ENCODE data around the gene MORN1.
A peak's percentile ranks its signal among the peaks of the same experiment; 100 is the strongest.
"Not testable (repeated sequence)": the region's sequence is repeated elsewhere in the genome, so short reads cannot be mapped to it uniquely, and the experiment has no call there.

The MORN1 gene

DNA sequence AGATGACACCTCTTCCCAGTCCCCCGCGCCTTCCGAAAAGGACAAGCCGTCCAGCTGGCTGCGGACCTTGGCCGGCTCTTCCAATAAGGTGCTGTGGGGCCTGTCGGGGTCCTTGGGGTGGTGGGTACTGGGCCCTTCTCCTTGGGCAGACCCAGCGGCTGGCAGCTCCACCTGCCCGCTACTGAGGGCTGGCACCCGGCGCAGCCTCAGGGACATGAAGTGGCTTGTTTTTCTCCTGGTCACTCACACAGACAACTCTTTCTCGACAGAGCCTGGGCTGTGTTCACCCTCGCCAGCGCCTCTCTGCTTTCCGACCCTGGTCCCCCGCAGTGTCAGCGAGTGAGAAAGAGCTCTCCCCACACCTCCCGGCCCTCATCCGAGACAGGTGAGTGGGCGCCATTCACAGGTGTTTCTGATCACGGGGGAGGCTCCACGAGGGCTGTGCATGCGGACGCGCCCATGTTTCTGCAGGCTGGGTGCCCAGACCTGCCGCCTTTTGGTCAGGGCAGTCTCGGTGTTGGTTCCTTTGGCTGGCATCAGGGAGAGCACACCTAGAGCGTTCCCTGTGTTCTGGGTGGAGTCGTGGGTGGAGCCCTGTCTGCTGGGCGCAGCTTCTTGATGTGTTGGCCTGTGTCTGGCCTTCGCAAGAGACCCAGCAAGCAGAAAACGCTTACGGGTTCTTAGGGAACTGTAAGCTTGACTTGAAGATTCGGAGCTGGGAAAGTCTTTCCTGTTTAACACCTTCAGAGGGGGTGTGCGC lies 88.2 kb downstream of the MORN1 start:
- DNase-seq: no peak

DNA sequence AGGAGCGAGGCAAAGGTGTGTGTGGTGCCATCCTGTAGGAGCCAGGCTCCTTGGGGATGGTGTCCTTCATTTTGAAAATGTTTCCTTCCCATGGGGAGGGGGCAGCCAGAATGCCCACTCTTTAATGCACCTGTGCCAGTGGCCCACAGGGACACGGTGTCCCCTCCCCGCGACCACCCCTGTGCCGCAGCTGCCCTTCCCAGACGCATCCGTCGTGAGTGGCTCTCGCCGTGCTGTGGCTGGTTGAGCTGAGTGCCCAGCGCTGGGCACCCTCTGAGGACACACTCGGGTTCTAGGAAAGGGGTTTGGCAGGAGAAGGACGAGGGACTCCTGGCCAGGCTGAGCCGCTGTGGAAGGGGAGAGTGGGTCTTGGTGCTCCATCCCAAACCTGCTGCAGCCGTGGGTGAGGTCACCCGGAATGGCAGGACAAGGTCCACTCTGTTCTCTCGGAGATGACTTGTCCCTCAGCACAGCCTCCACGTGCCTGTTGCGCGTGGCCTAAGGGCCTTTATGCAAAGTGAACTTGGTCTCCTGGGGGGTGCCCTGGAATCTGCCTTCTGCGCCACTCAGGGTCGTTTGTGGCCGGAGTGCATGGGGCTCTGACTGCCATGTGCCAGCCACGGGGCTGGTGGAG lies 88.9 kb downstream of the MORN1 start:
- DNase-seq: no peak

DNA sequence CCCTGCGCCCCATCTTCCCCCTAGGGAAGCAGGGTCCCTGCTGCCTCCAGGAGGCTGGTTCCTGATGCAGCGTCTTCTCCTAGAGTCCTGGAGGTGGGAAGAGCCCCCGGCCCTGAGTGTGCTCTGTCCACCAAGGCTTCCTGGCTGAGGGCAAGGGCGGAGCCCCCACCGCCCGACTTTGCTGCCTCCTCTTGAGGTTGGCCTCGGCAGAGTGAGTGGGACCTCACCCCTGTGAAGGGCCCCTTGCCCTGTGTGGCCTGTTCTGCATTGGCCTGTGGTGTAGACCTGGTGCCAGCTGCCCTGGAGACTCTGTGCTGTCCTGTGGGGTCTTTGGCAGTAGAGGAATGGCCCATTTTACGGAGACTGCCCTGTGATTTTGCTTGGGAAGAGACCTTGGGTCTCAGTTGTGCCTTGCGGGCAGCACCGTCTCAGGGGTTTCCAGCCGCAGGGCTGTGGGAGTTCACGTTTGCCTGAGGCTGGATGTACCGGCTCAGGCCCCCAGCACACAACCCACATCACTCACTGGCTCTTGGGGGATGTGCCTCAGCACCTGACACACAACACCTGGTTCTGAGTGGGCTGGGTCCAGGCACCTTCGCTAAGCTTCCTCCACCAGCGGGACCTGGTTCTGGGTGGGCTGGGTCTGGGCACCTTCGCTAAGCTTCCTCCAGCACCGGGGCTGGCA lies 89.6 kb downstream of the MORN1 start:
- DNase-seq: peak; percentile 33

DNA sequence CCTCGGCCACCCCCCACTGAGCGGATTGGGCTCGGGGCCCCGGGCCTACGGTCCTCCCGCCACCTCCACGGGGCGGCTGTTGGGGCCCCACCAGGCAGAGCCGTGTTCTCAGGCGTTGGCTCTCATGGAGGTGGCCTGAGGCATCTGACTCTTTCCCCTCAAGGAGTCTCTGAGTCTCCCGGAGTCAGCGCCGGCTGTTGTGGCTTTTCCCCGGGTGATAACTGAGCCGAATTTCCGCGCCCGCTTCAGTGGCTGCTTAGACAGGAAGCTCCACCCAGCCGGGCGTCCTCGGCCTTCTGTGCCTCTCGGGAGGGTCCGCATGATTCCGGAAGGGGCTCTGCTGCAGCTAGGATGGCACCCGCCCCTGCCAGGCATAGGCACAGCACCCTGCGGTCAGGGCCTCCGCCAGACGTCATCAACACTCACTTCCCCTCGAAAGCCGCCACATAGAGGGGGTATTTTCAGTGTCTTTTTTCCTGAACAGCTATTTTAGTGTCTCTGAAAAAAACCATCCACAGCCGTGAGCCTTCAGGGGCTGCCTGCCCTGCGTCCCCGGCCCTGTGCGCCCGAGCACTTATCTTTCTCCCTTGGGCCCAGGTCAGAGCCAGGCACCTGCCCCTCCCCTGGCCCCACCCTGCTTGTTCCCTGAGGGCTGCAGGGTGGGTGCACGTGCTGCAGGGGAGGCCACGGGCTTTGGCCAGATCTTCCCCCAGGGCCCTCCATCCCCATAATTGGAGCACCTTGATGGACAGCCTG lies 90.3 kb downstream of the MORN1 start:
- DNase-seq: peak; percentile 81

DNA sequence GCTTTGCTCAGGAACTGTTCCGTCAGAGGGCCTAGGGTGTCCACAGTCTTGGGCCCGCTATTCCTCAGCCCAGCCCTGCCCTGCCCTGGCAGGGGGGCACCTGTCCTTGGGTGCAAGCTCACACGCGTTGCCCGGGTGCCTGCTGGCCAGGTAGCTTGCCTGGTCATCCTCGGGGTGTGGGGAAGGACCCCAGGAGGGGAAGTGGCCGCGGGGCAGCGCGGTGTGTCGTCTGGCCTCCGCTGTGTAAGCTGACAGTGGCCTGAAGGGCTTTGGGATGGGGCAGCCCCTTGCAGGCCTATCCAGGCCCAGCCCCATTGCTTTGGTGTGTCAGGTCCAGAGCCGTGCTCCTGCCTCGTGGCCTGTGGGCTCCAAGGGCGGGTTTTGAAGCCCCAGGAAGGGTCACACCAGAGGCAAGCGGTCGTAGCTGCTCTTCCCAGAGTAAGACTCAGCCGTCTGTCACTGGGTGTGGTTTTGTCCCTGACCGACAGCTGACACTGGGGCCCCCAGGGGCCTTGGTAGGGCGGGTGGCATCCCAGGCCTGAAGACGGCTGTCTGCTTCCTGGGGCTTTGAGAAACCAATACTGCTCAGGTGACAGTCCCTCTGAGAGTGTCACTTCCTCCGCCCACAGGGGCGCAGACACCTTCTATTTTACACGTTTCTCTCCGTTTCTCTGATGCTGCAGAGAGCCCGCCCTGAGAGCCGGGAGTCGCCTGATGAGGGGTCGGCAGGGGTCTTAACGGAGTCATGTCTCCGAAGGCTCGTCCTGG lies 91.2 kb downstream of the MORN1 start:
- DNase-seq: peak; percentile 62

DNA sequence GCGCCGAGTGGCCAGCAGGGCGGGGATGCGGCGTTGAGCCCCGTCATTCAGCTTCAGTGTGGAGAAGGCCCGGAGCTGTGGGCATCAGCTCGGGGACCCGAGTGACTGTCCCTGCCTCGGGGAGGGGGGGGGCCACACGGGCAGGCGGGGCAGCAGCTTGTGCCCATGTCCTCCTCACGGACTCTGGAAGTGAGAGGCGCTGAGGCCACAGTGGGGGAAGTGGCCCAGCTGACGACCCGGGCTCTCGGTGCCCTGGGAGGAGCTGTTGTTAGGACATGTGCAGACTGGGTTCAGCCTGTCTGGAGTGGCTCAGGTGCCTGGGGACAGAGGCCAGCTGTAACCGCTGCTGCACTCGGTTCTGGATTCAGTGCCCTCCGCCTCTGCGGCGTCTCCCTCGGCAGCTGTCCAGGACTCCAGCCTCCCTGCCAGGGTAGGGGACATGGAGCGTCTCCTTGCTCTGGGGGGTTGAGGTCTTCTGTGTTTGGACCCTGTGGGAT lies 92.2 kb downstream of the MORN1 start:
- DNase-seq: peak; percentile 58

DNA sequence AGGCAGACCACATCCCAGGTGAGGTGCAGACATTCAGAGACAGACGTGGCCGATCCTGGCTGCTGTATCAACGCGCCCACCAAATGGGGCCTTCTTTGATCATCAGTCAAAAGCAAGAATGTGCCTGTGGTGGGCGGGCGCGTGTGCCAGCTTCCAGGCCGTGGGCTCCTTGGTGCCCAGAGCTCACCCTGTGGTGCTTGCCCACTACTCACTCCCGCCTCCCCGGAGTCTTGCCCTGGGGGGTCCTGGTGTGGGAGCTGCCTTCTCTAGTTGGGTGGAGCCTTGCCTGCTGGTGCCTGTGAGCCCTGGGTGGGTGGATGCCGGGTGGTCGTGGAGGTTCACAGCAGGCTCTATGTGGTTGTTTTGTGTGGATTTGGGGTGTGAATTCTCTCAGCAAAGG lies 92.7 kb downstream of the MORN1 start:
- no peak for DNase-seq

DNA sequence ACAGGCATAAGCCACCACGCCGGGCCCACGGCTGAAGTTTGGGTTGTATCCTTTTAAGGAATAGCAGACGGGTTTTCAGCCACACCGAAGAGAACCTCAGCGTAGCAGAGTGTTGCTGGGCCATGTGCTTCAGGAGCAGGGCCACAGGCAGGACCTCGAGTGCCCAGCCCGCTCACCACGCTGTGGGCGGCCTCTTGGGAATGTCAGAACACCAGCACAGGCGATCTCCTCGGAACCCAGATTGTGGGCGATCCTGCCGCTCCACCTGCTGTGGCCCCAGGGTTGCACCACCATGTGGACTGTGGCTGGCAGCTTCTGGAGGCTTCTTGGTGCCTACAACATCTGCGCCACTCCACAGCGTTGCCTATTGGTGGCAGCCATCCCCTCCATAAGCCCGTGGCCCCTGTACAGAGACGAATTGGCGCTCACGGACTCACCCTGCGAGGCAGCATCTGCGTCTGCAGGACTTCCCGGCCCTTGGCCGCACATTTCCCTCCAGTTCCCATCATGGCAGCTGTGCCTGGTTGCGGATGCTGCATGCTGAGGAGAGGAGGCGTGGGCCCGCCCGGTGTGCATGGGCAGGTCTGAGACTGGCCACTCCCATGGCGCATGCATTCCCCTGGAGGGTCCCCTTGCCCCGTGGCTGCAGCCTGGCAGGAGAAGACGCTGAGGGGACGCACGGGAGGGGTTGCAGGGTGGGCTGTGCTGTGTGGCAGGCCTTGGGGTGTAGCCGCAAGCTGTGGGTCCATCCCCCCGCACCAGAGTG lies 93.9 kb downstream of the MORN1 start:
- DNase-seq: no peak

DNA sequence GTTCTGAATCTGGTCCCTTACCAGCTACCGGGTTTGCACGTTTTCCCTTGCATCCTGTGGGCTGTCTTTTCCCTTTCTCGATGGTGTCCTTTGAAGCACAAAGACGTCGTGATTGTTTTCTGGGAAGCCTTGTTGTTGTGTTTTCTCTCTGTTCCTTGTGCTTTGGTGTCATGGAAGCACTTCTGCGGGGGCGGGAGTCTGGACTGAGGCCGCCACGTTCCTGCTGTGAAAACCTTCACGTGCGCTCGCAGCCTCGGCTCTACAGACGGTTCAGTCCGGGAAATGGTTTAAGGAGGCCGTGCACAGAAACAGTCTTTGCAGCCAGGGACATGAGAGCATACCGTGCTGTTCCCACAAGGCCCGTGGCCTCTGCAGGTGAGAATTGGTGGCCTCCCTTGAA lies 94.7 kb downstream of the MORN1 start:
- DNase-seq: no peak

DNA sequence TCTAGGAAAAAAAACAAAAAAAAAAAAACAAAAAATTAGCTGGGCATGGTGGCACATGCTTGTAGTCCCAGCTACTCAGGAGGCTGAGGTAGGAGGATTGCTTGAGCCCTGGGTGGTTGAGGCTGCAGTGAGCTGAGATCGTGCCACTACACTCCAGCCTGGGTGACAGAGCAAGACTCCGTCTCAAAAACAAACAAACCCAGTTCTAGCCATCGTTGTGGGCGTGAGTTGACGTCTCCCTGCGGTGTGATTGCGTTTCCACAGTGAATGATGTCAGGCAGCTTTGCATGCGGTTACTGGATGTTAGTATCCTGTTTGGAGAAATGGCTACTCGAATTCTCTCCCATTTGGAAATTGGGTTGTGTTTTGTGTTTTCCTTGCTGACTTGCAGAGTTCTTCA lies 95.1 kb downstream of the MORN1 start:
- not testable (repeated sequence) for DNase-seq

DNA sequence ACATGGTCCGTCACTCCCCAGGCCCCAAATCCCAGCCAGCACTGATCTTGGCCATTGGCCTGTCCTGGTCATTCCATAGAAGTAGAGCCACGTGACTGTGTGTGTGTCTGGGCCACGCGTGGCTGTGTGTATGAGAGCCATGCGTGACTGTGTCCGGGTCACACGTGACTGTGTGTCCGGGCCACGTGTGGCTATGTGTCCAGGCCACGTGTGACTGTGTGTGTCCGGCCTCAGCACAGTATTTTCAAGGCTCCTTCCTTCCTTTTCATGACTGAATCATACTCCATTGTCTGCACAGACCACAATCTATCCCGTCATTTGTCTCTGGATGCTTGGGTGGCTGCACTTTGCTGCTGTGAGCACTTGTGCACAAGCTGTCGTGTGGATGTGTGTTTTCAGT lies 95.8 kb downstream of the MORN1 start:
- DNase-seq: no peak

DNA sequence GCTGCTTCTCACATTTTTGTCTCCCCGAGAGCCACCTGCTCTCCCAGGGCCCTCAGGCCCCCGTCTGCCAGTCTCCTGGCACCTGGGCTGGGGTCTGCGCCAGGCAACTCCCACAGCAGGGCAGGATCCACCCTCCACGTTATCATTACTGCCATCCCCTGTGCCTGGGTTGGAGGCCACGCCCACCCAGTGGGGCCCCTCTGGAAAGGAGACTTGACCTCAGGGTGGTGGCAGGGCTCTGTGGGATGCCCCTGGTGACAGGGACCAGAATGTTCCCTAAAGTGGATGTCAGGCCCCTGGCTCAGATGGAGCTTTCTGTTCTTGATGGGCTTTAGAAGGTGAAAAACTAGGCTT lies 96.7 kb downstream of the MORN1 start:
- no peak for DNase-seq

DNA sequence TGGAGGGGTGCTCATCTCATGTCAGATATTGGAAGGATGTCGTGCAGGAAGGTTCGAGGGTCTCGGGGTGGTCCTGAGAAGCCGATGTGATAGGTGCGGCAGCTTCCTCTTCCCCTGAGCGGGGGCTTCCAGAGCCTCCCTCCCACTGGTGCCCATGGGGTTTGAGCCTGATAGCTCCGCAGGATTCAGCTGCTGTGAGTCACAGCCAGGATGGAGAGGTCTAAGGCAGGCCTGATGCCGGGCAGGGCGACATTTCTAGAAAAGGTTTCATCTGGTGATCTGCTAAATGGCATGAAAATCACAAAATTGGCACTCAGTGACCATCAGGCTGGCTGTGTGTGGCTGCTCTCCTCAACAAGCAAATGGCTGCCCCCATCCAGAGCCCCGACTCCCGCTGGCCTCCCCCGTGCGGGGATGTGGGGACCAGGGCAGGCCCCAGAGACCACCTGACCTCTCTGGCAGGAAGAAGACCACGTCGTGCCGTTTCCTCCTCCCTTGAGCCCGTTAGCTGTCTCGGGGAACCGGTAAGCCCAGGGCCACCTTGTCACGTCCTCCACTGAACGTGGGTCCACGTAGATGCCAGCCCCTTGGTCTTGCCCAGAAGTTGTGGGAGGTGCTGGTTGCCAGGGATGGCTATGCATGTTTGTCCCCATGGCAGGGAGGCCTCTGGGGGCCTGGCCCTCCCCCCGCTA lies 97.2 kb downstream of the MORN1 start:
- no peak for DNase-seq

DNA sequence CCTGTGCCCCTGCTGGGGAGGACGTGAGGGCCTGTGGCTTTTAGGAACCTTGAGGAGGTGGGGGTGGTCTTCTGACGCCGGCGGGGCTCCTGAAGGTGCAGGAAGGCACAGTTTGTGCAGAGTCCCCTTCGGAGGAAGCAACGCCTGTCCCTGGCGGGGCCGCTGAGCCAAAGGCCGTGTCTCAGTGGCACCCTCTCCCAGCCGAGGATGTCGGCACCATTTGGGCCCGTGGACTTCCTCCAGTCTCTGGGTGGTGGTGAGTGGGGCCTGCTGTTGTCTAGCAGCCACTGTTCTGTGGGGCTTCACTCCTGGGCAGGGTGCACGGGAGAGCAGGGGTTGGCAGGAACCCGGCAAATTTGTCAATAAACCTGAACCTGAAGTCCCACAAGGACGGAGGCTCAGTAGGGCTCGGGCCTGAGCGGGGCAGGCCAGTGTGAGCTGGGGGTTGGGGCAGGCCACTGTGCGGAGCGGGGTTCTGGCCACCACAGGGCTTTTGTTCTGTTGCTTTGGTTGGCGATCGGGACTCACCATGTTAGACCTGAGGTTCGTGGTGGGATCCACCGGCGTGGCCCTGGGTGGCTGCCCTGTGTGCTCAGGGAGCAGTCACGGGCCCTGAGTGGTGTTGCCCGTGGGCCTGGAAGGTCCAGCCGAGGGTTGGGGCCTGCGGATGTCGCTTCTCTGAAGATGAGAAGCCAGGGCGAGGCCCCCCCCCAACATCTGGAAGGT lies 98.5 kb downstream of the MORN1 start:
- no peak for DNase-seq

DNA sequence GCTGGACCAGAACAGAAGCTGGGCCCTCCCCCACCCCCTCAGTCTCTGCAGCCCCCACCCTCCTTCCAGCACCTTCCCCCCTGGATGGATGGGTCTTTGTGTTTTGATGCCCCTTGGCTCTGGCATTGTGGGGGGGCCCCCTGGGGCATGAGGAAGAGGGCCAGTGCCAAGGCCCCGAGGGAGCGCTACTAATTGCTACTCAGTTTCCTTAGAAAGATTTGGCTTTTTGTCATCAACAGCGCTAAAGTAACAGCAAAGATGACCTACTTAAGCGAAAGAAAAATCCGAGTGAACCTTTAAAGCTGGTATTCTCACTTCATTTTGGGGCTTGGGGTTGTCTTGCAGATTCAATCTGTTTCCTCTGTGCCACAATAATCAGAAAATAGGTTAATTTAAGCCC lies 99.8 kb downstream of the MORN1 start:
- DNase-seq: no peak

DNA sequence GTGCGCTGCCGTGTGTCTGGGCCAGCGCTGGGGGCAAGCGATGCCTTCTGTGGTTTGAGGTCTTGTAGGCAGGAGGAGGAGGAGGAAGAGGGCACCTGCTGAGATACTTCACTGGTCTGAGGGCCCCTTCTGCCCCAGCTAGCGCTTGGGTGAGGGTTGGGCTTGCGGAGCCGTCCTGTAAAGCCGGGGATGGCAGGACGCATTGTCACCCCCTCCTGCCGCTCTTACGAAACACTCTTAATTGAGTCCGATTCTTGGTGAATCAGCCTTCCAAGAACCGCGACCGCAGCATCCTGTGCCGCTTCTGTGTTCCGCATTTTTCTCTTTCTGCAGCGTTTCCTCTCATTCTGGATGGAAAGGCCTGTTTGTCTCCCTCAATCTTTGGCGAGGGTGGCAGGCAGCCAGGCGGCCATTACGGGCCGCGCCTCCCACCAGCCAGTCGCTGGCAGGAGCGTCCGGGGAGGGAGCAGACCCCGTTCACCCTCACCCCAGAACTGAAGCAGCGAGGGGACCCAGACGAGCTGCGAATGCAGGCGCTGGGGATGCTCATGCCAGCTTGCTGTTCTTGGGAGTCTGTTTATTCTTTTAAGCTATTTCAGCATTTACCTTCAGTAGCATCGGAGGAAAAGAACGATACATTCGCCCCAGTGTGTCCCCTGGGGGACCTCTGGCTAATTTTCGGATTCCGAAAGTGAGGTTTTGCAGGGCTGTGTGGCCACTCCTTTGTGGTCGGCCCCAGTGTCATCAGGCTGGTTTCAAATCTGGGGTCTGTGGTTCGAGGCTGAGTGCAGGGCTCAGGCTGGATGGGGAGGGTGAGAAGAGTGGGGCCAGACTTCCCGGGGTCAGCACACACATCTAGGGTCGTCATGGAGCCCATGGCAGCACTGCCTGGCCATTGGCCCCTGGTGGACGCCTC lies 100.5 kb downstream of the MORN1 start:
- peak; percentile 85 for DNase-seq

DNA sequence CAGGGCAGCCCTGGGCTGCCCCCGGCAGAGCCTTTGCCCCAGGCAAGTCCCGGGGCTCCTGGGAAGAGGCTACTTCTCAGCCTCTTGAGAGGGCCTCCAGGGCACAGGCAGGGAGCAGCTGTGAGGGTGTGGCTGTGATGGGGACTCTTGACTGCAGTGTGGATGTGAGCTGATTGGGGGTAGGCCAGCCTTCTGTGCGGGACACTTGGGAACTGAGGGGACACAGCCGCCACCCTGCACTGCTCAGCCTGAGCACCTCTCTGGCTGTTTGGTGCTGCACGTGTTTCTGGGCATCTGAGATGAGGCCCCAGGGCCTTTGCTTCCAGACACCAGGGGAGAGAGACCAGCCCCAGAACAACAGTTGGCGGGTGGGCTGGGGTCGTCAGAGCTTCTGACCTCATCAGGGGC lies 101.2 kb downstream of the MORN1 start:
- no peak for DNase-seq

DNA sequence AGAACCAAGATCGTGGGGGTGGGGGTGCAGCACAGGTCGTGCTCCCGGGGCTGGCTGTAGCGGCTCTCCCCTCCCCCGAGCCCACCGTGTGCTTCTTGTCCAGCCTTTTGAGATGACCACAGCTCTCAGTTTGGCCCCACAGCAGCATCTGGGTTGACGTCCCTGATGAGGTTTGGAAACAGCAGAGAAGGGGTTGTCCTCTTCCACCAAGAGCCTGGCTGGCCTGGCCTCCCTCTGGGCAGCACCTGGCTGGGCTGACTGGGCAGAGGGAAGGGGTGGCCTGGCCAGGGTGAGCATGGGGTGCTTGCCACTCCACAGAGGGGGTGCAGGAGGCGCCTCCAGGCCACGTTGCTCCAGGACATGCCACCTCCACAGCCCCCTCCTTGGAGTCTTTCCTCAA lies 101.7 kb downstream of the MORN1 start:
- peak; percentile 44 for DNase-seq
